Cardiac muscle cell (in vitro differentiated cells and primary cell): ENCODE results near the gene TTYH3. TPM values are rescaled to one million over a fixed set of nuclear protein-coding genes. Genes with fewer than 3 reads are reported as not detected.
"Not testable (repeated sequence)": the region's sequence is repeated elsewhere in the genome, so short reads cannot be mapped to it uniquely, and the experiment has no call there.

ENCODE experiments used
- DNase-seq, 2 donors: peaks; one replicate each; pipeline versions ENCODE4 v3.0.0 to v3.0.0-alpha.2; 2010 to 2017; ENCODE audit warnings: low read depth in 1 of 2, low spot score in 1 of 2
- H3K27ac ChIP-seq: fragments of 200-600 bp; sonication (generic); 2 replicates; pipeline ENCODE4 v1.5.1; 2016
- H3K27me3 ChIP-seq: fragments of 200-600 bp; sonication (generic); 2 replicates; pipeline ENCODE4 v1.6.0; 2016; ENCODE audit warnings: control low read depth
- H3K36me3 ChIP-seq: fragments of 200-600 bp; sonication (generic); 2 replicates; pipeline ENCODE4 v1.5.1; 2016; ENCODE audit warnings: control low read depth
- H3K4me1 ChIP-seq: fragments of 200-600 bp; sonication (generic); 2 replicates; pipeline ENCODE4 v1.8.1; 2017; ENCODE audit warnings: low read depth, mild to moderate bottlenecking, mixed run types
- H3K4me3 ChIP-seq: fragments of 200-600 bp; sonication (generic); 2 replicates; pipeline ENCODE4 v1.5.1; 2016; ENCODE audit warnings: mild to moderate bottlenecking
- H3K9me3 ChIP-seq: fragments of 200-600 bp; sonication (generic); 2 replicates; pipeline ENCODE4 v1.5.1; 2017; ENCODE audit warnings: low read depth, mild to moderate bottlenecking, control low read depth
- polyA plus RNA-seq: library from polyadenylated mRNA; unstranded; fragments of >200 nt; fragmentation: Nextera tagmentation; extraction: Ambion mirVana; gene quantifications from 2 replicates; pipeline ENCODE4 v1.2.1, GENCODE V29; 2016
- total RNA-seq: library from RNA; depleted of rRNA; stranded (reverse); fragments of >200 nt; gene quantifications from 2 replicates; pipeline ENCODE4 v1.2.3, GENCODE V29; 2016
- TF ChIP-seq, protein P1 (sequence below): IDR thresholded peaks from 2 replicates; pipeline ENCODE4 v1.5.1; 2012; ENCODE audit warnings: low read depth, mild to moderate bottlenecking, low read length

Gene TTYH3
- total and polyA plus RNA-seq, 2 experiments from 2014 or later: 64.6 to 86.6 TPM

DNA sequence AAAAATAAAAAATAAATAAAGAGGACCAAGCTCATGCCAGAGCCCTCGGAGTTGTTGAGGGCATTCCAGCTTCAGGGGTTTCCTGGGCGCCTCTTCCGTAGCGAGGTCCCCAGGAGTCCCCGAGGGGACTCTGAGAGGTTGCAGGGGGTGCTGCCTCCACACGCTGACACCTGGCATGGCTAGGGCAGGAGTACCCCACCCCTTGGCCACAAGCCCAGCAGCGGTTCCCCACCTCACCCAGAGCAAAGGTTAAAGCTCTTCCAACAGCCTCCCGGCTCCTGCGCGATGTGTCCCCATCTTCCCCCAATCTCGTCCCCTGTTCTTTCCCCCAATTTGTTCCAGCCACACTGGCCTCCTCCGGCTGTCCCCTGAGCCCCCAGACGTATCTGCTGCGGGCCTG is 60.8 kb downstream of the TTYH3 start:
- TF ChIP-seq, protein P1, sequence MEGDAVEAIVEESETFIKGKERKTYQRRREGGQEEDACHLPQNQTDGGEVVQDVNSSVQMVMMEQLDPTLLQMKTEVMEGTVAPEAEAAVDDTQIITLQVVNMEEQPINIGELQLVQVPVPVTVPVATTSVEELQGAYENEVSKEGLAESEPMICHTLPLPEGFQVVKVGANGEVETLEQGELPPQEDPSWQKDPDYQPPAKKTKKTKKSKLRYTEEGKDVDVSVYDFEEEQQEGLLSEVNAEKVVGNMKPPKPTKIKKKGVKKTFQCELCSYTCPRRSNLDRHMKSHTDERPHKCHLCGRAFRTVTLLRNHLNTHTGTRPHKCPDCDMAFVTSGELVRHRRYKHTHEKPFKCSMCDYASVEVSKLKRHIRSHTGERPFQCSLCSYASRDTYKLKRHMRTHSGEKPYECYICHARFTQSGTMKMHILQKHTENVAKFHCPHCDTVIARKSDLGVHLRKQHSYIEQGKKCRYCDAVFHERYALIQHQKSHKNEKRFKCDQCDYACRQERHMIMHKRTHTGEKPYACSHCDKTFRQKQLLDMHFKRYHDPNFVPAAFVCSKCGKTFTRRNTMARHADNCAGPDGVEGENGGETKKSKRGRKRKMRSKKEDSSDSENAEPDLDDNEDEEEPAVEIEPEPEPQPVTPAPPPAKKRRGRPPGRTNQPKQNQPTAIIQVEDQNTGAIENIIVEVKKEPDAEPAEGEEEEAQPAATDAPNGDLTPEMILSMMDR: no peak
- H3K27ac ChIP-seq: no peak overlapping the region

DNA sequence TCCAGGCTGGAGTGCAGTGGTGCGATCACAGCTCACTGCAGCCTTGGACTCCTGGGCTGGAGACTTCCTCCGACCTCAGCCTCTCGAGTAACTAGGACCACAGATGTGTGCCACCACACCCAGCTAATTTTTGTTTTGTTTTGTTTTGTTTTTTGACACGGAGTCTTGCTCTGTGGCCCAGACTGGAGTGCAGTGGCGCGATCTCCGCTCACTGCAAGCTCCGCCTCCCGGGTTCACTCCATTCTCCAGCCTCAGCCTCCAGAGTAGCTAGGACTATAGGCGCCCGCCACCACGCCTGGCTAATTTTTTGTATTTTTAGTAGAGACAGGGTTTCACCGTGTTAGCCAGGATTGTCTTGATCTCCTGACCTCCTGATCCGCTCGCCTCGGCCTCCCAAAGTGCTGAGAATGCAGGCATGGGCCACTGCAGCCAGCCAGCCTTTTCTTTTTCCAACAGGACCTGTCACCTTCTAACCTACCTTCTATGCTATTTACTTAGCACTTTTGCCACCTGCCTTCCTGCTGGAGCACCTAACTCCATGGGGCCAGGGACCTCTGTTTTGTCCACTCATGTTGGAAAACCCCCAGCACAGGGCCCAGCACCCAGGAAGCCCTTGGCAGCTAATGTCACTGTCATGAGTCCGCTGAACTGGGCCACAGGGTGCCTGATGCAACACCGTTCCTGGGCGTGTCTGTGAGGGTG is 61.8 kb downstream of the TTYH3 start:
- peaks cover 20% of the 10 kb centered on the region for H3K27me3 ChIP-seq
- not testable (repeated sequence) for H3K4me3 ChIP-seq, H3K4me1 ChIP-seq, H3K27ac ChIP-seq, H3K9me3 ChIP-seq, DNase-seq, H3K36me3 ChIP-seq

More for the DNA sequence above, 60.8 kb downstream of the TTYH3 start:
- Histone ChIP-seq H3K27me3 (peaks cover 30% of the 10 kb centered on the region), H3K4me3 (no peak overlapping the region), H3K9me3 (no peaks in the 10 kb centered on the region), H3K4me1 (no peaks in the 10 kb centered on the region), H3K36me3 (no peaks in the 10 kb centered on the region)
- no peak for DNase-seq

DNA sequence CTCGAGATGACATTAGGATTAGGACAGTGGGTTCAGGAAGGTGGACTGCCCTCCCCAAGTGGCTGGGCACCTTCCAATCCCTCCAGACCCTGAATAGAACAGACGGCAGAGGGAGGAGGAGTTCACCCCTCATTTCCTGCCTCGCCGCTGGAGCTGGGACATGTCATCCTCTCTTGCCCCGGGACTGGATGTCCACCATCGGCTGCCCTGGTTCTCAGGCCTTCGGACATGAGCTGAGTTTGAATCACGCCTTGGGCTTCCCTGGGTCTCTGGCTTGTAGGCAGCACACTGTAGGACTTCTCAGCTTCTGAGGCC is 62.3 kb downstream of the TTYH3 start:
- peaks cover 15% of the 10 kb centered on the region for H3K27me3 ChIP-seq
- H3K9me3 ChIP-seq, H3K27ac ChIP-seq, H3K4me1 ChIP-seq, H3K36me3 ChIP-seq, H3K4me3 ChIP-seq, DNase-seq: not testable (repeated sequence)

DNA sequence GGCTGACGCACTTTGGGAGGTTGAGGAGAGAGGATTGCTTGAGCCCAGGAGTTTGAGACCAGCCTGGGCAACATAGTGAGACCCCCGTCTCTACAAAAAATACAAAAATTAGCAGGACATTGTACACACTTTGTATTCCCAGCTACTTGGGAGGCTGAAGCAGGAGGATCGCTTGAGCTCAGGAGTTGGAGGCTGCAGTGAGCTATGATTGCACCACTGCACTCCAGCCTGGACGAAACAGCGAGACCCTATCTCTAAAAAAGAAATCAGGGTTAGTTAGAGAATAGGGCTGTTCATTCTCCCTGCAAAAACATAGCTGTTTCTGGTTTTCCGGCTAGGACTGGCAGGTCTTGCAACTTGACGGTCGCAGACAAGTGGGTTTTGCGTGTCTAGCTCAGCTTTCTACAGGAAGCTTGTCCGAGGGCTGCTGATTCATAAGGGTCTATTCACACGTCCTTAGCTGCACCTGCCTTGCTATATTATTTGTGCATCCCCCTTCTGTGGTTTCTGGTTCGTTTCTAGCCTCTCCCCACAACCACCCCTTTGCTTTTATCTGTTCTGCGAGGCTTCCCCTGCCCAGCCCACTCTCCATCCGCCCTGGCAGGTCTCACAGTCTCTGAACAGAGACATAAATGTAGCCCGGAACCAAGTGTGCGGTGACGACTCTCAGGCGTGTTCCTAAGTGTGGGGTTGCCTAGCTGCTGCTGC is 66.9 kb downstream of the TTYH3 start:
- no peak overlapping the region for H3K27ac ChIP-seq
- TF ChIP-seq, protein P1: no peak
- no peaks in the 10 kb centered on the region for H3K36me3 ChIP-seq
- no peaks in the 10 kb centered on the region for H3K27me3 ChIP-seq
- DNase-seq: no peak
- no peaks in the 10 kb centered on the region for H3K9me3 ChIP-seq
- no peaks in the 10 kb centered on the region for H3K4me1 ChIP-seq
- no peak overlapping the region for H3K4me3 ChIP-seq

DNA sequence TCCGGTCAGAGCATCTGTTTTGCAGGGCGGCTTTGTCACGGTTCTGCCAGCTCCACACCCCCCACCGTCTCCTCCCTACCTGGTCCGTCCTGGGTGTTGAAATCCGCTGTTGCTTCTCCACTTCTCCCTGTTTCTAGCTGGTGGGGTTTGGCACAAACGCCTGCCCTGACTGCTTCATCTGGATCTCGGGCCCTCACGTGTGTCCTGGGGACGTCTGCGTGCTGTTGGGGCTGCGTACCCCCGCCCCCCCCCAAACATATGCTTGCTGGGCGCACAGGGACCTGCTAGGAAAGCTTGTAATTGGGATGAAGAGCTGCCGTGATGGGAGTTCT is 67.5 kb downstream of the TTYH3 start:
- no peak for DNase-seq
- TF ChIP-seq, protein P1: no peak

DNA sequence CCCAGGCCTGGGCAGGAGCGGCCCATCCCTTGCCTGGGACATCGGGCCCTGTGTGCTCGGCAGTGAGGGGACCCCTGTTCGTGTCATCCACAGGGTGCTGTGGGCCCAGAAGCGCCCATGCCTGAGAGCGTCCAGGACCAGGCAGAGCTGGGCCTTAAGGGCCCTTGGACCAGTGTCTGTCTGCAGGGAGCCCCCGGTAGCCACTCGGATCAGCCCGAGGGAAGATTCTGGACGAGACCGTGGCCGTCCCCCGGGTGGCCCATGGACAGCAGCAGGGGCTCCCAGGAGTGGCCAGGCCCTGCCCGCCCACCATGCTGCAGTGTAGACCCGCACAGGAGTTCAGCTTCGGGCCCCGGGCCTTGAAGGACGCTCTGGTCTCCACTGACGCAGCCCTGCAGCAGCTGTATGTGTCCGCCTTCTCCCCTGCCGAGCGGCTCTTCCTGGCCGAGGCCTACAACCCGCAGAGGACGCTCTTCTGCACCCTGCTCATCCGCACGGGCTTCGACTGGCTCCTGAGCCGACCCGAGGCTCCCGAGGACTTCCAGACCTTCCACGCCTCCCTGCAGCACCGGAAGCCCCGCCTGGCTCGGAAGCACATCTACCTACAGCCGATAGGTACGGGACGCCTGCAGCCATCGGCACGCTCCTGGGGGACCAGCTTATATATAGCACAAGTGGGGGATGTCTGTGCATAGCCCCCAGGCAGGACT is 68.5 kb downstream of the TTYH3 start:
- H3K4me1 ChIP-seq: no peaks in the 10 kb centered on the region
- no peaks in the 10 kb centered on the region for H3K36me3 ChIP-seq
- DNase-seq: no peak
- H3K27me3 ChIP-seq: no peaks in the 10 kb centered on the region
- TF ChIP-seq, protein P1: no peak
- no peak overlapping the region for H3K27ac ChIP-seq
- no peaks in the 10 kb centered on the region for H3K9me3 ChIP-seq
- H3K4me3 ChIP-seq: no peak overlapping the region

More for the DNA sequence above, 67.5 kb downstream of the TTYH3 start:
- Histone ChIP-seq H3K4me3 (no peak overlapping the region), H3K4me1 (no peaks in the 10 kb centered on the region), H3K27me3 (no peaks in the 10 kb centered on the region), H3K9me3 (no peaks in the 10 kb centered on the region), H3K27ac (no peak overlapping the region), H3K36me3 (no peaks in the 10 kb centered on the region)
